HG02840 (cell line): ENCODE measurements around the gene CARMIL1.

Experiments
- ATAC-seq: cut with Tn5 transposase; IDR thresholded peaks from one replicate; pipeline ENCODE4 v1.9.1; 2021; ENCODE audit warnings: mild to moderate bottlenecking, moderate library complexity, moderate number of reproducible peaks; ENCODE audit not compliant: unreplicated experiment, low FRiP score

CARMIL1 gene

DNA sequence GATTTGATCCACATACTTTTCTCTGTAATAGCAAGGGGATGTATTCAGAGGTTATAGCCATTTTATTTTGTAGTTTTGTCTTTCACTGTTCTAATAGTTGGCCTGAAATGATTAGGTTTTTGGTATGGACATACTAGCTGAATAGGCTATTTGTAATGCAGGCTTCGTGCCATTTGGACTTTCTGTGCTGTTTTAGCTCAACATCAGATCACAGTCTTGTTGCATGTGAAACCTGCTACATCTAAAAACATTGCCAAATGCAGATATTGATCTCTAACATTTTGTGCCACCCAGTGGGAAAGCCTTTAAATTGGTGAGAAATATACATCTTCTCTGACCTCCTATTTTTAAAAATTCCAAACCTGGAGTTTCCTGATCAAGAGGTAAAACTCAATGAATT, 215.3 kb downstream of the CARMIL1 start:
- ATAC-seq: no peak

DNA sequence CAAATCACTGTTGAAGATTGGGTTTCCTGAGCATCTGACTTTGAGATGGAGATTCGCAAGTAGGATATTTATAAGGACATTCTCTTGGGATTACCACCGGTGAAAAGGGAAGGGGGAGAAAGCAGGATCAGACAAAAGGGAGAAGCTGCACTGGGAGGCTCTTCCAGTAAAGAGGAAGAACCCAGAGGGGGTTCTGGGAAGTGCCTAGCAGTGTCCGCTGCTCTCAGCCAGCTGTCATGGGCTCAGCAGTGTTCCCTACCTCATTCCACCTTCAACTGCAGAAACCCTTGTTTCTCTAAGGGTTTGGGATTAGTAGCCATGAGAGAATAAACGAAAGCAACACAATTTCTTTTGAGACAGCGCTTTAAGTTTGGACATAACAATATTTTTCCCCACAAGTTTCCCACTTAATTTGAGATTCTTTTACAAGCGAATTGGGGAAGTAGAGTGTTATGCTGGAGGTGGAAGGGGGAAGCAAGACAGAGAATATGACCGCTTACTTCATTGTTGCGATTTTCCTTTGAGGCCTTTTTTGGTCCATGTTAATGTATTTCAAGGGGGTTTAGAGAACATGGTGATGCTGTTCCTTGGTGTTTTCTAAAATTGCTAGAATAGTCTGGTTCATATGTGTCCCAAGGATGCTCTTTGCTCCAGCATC, 218.3 kb downstream of the CARMIL1 start:
- no peak for ATAC-seq

DNA sequence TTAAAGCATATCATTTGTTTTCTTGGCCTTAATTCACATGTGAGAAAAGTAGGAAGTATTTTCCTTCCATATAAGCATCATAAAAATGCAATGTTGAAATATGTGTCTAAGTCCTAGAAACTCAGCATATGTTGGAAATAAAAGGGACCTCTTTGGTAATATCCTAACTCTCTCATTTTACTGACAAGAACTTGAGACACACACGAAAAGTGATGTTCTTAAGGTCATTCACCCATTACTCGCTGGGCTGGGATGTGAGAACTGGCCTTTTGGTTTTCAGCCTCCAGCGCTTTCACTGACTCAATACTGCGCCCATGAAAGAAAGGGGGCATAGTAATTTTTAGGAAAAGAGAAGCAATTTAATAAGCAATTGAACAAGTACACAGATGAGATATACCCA, 219.3 kb downstream of the CARMIL1 start:
- no peak for ATAC-seq

DNA sequence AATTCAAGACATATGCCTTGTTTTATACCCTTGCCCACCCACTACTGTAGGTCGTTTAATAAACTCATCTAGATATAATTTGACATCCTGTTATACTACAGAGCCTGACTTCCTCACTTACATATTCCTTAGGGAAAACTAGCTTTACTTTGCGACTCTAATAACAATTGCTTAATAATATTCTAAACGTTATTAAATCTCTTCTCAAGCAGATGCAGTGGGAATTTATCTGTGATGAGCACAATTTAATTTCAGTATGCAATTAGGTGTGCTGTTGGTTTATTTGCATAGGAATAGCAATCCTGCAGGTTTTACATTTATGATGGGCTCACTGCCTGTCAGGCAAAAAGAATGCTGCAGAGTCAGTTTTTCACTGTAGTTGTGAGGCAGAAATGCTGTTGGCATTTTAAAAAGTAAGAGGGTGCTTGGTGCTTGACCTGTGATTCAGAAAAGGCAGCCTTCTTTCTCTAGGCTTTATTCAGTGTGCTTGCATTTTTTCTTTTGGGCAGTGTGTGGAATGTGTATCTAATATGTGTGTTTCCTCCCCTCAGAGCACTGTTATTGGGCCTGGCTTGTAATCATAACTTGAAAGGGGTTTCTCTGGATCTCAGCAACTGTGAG, 220.6 kb downstream of the CARMIL1 start:
- ATAC-seq: no peak

DNA sequence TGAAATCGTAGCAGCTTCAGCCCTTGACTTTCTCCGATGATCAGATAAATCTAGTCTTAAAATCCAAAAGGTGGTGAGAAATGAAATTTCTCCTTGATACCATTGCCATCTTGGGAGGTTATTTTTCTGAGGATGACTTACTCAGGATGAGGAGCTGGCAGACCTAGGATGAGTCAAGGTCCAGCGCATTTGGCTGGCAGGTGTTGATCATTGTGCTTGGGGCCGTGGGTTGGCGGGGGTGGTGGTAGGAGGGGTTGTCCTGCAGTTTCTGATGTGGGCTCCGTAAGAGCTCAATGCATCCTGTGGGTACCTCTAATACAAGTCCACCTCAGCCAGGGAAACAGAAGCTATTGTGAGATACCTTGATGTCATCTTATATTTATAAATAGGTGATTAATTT, 224.5 kb downstream of the CARMIL1 start:
- no peak for ATAC-seq

DNA sequence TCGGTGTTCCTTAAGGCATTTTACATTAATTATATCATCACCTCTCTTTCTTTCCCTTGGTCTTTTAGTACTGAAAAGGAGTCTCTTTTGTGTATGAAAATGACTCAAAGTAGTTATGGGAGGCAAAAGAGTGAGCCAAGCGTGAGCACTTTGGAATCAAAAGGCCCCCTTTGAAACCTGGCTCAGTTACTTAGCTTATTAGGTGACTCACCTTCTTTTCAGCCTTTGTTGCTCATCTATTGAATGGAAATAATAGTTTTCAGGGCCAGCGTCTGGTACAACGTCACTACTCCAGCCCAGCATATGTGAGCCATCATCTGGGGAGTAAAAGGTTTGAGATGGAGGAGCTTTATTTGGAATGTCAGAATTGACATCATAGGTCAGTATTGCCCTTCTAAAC, 225.5 kb downstream of the CARMIL1 start:
- ATAC-seq: no peak

DNA sequence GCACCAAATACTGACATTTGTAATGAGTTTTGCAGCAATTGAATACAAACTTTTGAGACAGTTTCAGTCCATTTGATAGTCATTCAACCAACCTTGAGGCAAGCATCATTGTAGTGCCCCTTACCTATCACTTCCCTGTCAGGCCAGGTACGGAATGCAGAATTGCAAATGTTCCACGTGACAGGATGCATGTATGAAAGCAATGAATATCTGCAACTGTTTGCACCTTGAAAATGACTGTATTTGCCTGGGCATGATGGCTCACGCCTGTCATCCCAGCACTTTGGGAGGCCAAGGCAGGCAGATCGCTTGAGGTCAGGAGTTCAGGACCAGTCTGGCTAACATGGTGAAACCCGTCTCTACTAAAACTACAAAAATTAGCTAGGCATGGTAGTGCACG, 226.8 kb downstream of the CARMIL1 start:
- ATAC-seq: no peak

DNA sequence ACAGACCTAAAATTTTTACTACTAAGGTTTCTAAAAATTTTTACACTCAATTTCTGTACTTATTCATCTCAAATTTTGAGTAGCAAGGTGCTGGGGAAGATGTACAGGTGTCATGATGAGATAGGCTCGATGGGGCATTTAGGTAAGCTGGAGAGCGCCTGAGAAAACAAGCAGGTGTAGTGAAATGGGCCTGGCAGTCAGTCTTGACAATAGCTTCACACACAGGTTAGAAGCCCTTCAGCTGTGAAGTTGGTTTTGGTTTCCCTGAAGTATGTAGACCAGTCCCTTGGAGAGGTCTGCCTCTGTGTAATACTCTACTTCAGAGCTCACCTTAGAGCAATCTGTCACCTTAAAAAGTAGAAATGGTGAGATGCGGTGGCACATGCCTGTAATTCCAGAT, 228.9 kb downstream of the CARMIL1 start:
- ATAC-seq: no peak

DNA sequence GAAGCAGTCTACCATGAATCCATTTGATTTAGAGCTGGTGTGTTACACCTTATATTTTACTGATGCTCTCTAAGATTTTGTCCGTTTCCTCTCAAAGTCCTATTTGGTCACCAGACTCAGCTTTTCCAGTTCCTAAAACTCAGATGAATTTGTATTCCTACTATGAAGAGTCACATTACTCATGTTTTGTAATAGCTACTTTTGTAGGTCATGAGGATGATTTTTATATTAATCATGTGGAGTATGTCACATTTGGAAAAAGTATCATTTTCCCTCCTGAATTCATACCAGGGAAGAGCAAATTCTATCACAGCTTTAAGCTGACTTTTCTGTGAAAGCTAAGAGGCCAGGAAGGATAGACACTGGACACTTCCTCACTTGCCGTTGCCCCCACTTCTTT, 232.2 kb downstream of the CARMIL1 start:
- ATAC-seq: no peak

DNA sequence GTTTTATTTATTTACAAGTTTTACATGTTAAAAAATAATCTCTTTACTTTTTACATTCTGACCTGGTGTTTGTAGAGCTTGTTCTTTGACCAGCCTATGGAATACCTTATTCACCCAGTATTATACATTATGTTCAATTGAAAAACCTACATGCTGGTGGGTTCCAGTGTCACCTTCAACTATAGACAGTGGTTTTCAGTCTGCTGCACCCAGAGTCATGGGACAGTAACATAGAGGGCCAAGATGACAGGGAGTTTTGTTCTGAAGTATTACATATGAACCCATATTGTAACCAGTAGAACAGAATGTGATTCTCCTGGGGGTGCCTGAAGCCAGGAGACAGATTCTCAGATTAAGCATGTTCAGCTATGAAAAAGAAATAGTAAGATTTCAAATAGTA, 233.4 kb downstream of the CARMIL1 start:
- no peak for ATAC-seq

DNA sequence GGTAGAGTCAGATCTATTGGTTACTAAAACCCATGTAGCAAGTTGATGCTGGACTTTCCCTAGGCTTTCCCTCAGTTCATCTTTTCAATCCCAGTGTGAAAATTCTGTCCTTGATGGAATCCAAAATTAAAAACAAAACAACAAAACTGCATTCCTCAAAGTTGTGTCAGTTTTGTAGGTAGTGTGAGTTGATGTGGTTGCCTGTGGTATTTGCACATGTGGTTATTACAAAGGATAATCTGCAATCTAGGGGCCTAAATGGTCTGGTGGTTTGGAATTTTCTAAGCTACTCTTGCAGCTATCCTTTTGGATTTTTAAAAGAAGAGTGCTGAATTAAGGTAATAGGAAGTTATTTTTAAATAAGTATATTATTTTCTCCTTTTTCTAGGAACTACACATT, 240.7 kb downstream of the CARMIL1 start:
- no peak for ATAC-seq

DNA sequence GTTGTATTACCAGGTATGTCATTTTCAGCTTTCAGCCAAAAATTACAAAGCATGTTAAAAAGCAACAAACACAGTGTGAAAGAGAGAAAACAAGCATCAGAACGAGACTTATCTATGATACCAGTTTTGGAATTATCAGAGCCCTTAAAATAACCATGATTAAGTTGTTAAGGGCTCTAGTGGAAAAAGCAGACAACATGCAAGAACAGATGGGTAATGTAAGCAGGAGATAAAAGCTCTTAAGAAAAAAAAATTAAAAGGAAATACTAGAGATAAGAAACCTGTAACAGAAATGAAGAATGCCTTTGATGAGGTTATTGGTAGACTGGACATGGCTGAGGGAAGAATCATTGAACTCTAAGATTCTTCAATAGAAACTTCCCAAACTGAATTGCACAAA, 245.4 kb downstream of the CARMIL1 start:
- ATAC-seq: no peak

DNA sequence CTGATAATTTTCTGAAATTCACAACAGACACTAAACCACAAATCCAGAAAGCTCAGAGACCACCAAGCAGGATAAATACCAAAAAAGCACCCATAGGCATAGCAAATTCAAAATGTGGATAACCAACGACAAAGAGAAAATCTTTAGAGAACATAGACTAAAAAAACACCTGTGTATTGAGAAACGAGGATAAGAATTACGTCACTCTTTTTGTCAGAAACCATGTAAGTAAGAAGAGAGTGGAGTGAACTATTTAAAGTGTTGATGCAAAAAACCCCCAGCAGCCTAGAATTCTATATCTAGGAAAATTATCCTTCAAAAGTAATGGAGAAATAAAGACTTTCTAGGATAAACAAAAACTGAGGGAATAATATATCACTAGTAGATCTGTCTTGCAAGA, 245.9 kb downstream of the CARMIL1 start:
- no peak for ATAC-seq

DNA sequence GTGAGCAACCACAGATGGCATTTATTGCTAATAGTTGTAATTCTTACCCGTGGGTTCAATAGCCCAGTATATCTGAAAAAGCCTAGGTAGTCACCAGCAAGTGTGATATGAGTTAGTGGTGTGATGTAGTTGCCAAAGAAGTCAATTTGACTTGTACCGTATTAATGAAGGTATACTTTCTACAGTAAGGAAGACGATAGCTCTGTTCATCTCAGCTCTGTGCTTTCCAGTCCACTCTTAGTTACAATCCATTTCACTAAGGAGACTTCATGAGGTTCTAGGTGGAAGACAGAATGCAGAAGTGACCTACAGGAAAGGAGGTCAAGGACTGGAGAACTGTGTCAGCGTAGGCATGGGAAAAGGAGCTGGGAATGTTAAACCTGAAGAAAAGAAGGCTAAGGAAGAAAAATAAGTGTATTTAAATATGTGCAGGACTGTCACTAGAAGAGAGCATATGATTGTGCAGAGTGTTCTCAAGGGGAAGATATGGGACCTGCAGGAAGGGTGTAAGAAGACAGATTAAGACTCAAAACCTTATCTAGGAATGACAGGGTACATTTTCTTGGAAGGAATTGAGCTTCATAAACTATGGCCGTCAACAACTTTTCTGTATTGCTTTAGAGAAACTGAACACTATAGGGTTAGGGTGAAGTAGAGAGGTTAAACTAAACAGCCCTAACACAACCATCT, 255.9 kb downstream of the CARMIL1 start:
- ATAC-seq: no peak

DNA sequence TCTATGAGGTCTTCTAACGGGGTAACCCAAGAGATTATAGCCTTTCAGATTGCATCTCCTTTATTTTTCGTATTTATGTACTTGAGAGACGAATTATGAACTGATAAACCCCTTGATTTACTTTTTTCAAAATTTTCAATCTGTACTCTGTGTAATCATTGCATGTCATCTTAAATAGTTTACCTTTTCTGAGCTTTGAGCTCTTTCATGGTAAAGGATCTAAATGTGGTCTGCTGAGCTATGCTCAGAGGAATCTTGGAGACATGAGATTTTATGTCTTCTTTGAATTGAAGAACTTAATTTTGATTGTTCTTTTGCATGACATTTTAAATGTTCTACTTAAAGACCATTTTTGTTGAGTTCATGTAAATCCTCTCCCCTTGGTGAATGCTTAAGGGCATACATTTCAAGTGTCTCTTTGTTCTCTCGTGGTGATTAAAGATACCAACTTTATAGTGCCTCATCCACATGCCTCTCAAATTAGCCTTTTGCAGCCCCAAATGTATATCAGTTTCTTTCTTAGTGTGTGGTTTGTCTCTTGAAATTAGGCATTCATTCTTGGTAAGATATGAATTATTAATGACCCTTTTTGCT, 256.6 kb downstream of the CARMIL1 start:
- ATAC-seq: no peak

DNA sequence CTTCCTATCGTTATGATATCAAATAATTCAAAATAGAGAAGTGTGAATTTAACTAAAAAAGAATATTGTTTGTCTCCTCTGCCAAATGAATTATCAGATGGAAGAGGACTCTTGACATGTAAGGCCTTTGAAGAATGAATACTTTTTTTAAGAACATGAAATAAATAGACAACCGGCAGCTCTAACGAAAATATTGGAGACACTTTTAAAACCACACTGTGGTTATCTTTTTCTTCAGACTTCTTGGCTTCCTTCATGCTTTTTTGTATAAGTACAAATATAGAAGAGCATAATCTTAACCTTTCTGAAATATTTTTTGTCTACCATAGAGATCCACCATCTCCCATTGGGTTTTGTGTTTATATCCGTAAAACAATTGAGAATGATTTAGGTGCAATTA, 257.6 kb downstream of the CARMIL1 start:
- no peak for ATAC-seq

DNA sequence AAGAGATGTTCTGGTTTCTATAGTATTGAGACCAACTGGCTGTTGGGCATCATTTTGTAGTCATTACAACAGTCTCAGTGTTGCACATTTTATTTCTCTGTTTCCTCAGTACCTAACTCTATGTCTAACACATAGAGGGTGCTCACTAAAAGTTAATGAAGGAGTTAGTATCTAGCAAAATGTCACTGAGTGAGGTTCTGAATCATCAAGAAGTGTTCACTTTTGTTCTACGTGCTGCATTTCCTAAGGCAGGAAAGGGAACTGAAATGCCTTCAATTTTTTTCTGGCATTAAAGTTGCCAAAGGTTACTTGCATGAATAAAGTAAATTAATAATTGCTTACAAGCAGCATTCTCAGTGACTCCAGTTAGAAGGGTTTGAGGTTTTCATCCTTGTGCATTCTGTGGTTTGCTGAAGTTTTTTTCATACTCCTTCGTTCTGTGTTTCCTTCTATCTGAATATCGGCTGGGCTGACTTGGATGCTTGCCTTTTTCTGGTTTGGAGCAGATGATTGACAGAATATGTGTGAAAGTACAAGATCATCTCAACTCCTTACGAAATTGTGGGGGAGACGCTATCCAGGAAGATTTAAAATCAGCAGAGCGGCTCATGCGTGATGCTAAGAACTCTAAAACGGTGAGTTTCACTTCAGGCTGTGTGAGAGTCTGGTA, 258.3 kb downstream of the CARMIL1 start:
- no peak for ATAC-seq

DNA sequence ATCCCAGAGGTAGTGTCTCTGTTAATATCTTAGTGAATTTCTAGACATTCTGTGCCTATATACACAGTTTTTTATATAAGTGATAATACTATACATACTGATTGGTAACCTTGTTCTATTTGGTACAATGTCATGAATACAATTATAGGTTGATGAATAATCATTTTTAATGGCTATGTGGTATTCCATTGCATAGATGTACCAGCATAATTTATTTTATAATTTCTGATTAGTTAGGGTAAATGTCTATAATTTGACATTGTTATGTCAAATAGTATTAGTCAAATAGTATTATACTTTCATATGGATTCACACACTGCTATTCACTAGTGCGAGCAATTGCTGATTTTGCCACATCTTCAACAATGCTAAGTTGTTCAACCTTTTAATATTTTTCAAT, 262.1 kb downstream of the CARMIL1 start:
- ATAC-seq: no peak

DNA sequence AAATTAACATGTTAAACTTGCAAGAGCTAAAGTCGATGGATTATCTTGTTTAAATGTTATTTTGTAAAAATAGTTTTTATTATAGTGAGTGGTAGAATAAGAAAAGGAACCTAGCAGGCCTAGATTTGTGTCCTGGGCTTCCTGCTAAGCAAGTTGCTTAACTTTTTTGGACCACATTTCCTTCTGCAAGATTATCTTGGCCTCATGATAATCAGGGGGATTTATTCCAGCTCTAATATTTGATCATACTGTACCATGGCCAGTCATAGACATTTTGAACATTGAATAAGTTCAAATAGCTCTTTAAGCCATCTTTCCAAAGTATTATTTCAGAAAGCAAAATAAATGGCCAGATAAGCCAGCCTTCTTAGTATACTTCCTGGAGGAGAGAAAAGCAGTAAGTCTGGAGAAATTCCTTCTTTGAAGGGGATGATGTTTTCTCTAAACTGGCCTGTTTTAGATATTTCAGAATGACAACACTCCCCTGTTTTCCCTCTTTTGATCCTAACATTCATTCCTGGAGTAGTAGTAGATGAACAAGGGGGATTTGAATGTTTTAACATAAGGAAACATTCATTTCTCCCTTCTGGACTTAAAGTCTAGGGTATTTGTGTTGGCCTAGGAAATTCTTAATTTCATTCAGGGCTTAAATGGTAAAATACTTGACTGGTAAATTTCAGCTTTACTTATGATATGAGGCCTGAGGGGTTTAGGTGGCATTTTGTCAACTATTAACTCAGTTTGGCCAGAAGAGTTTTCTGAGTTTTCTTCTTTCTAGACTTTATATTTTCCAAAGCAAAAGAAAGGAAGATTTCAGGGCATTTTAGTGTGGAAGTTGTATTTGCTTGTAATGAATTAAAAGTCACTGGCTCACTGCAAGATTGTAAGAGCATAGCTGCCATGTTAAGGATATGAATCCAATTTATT, 264.1 kb downstream of the CARMIL1 start:
- no peak for ATAC-seq

DNA sequence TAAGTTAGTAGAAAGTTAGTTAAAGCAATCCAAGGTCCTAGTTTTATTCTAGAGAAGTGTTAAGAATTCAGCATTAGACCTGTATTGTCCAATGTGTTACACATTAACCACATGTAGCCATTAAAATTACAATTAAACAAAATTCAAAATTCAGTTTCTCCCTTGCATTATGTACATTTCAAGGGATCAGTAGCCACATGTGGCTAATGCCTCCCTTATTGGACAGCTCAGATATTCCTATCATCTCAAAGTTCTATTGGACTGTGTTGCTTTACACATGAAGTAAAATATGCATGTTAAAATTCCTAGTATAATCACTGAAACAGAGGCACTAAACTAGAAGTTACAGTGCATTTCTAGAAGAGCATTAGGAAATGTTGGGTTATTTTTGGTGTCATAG, 265.7 kb downstream of the CARMIL1 start:
- ATAC-seq: no peak
